ENCODE results near the gene NRL.

Gene NRL

DNA sequence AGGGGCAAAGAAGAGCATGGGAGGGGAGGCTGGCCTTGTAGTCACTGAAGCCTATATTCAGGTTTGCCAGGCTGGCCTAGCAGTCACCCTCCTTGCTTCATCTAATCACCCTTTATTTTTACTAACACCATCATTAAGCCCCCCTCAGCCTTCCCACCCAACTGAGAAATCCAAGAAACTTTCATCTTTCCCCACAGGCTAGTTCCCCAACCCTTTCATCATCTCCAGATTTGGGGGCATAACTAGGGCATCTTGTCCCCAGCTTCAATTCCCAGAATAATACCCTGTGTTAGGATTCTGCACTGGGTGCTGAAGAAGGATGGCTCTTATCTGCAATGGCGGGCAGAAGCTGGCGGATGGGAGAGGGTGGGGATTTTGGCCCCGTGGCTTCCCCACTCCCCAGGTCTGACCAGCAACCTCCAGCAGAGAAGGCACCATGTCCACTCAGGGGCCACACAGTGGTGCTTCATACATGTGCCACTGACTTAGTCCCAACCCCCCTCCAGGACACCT lies 13.7 kb downstream of the NRL start:
- no peak for DNase-seq (ENCODE audit: extremely low read depth in 1 of 2, low read depth in 1 of 2)

DNA sequence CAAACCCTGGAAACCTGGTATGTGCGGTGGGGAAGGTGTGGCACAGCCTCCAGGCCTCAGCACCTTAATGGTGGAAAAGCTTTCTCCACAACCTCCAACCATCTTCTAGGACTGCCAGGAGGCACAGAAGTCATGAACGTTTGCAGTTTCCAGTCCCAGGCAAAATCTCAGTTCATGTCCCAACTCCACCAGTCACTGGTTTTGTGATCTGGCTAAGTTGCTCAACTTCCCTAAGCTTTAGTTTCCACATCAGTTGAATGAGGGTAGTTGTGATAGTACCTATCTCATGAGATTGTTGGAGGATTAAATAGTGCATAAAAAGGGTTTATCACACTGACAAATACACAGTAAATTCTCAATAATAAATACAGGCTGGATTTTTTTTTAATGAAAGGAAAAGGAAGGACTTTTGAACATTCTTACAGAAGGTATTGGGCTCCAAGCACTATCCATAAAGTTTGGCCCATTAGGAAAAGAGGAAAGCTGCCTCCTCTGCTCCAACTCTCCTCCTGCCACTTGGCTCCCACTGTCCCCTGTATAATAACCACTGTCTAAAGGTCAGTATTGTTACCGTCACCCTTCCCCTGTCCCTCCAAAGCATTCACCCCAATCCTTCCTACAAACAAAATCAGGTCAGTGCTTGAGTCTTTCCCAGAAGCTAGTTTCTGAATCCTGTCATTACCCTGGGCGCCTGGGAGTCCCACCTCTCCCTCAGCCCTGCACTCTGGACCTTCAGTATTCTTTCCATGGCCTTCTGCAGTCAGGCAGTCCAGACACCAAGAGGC lies 14.4 kb downstream of the NRL start:
- DNase-seq (ENCODE audit: extremely low read depth in 1 of 2, low read depth in 1 of 2), result no peak

DNA sequence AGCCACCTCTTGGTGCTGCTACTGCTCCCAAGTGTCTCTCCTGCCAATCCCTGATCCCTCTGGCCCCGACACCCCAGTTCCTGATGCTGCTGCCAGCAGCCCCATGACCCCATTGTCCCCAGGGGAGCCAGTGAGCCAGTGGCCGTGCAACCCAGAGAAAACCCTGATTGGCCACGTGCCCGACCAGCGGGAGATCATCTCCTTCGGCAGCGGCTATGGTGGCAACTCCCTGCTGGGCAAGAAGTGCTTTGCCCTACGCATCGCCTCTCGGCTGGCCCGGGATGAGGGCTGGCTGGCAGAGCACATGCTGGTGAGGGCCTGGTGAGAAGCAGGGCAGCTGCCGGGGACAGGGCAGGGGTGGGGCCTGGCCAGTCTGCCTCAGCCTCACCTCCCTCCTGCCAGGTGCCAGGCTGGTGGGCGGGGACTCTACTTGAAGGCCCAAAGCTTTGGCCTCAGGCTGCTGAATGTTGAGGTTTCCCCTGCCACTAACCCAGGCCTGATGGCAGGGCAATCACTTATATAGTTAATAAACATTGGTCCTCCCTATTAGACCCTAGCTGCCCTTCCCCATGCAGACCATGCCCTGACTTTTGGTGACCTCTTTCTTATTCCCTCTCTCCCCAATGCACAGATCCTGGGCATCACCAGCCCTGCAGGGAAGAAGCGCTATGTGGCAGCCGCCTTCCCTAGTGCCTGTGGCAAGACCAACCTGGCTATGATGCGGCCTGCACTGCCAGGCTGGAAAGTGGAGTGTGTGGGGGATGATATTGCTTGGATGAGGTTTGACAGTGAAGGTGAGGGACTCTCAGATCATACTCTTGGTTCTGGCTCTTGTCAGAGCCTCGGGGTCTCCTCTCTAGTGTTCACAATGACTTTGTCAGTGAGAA lies 15.6 kb downstream of the NRL start:
- DNase-seq (ENCODE audit: extremely low read depth in 1 of 2, low read depth in 1 of 2), result no peak

DNA sequence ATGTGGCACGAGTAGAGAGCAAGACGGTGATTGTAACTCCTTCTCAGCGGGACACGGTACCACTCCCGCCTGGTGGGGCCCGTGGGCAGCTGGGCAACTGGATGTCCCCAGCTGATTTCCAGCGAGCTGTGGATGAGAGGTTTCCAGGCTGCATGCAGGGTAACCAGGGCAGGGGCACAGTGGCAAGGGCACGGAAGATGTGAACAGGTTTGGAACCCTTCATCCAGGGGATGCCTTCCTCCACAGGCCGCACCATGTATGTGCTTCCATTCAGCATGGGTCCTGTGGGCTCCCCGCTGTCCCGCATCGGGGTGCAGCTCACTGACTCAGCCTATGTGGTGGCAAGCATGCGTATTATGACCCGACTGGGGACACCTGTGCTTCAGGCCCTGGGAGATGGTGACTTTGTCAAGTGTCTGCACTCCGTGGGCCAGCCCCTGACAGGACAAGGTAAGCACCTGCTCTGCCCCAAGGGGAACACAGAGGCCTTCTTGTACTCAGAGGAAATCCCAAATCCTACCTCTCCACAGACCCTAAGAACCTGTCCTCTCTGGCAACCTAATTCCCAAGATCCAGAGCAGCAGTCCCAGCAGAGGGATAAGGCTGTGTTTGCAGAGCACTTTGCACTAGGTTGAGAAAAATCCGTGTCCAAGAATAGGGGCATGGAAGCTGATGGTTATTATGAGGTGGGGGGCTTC lies 16.4 kb downstream of the NRL start:
- DNase-seq (ENCODE audit: extremely low read depth in 1 of 2, low read depth in 1 of 2), result no peak

DNA sequence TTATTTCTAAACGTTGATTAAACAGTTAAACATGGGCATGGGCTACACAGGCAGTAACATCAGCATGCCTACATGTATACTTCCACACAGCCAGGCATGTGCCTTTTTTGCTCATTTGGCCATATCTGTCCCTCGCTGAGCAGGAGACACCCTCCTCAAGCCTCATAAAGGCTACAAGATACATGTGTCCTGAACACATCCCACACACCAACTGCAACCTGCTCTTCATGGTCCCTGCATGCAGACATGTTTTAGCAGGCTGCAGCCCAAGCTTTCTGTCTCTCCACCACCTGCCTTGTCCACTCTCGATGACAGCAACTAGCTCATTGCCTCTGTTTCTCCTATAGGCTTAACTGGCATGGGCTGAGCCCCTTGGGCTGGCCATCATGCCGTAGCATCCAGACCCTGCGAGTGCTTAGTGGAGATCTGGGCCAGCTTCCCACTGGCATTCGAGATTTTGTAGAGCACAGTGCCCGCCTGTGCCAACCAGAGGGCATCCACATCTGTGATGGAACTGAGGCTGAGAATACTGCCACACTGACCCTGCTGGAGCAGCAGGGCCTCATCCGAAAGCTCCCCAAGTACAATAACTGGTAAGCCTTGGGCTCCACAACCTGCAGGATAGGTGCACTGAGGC lies 18.1 kb downstream of the NRL start:
- no peak for DNase-seq (ENCODE audit: extremely low read depth in 1 of 2, low read depth in 1 of 2)

DNA sequence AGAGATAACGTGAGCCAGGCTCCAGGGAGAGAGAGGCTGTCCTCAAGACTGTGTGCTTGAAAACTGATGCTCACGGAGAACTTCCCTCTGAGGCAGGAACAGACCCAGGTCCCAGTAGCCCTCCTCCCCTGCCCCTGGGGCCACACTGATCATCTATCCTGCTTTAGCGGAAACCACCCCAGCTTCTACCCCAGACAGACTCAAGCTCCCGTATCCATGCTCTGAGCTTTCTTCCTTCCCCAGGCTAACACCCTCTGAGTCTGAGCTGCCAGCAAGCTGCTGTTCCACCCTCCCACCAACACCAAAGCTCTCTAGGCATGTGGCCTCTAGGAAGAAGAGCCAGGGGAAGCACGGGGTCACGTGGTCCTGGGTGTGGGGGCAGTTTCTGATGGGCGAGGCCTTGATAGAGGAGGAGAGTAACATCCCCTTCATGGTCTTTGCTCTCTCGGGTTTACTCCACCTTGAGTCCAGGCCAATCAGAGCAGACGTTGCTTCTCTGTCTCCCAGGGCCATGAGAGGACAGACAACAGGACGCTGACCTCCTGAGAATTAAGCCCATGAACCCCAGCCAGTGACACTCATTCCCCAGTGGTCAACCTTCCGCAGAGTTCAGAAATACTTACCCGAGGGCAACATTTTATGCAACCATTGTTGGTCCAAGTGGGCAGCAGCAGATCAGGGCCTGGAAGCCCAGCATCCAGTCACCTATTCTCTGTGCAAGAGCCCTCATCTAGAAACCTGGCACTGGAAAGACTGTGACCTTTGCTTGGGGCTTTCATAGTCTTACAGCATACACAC lies 19.3 kb downstream of the NRL start:
- no peak for DNase-seq (ENCODE audit: extremely low read depth in 1 of 2, low read depth in 1 of 2)

DNA sequence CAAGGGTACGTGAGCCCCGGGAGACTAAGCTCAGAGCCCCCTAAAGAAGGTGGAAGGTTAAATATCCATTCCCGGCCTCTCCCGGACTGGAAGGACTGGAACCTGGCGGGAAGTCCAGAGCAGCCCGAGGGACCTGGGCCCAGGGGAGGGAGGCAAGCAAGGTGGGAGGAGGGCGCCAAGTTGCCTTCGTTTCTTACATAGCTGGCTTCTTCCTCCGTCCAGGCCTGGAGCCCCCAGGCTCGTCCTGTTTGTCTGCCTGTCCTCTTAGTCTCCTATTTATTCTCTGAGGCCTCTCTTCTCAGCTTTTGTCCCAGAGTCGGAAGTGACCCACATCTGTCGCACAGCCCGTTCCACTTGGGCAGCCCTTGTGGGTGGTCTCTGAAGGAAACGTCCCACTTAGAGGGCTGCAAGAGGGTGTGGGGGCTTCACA lies 19.9 kb downstream of the NRL start:
- DNase-seq (ENCODE audit: extremely low read depth in 1 of 2, low read depth in 1 of 2), result no peak

DNA sequence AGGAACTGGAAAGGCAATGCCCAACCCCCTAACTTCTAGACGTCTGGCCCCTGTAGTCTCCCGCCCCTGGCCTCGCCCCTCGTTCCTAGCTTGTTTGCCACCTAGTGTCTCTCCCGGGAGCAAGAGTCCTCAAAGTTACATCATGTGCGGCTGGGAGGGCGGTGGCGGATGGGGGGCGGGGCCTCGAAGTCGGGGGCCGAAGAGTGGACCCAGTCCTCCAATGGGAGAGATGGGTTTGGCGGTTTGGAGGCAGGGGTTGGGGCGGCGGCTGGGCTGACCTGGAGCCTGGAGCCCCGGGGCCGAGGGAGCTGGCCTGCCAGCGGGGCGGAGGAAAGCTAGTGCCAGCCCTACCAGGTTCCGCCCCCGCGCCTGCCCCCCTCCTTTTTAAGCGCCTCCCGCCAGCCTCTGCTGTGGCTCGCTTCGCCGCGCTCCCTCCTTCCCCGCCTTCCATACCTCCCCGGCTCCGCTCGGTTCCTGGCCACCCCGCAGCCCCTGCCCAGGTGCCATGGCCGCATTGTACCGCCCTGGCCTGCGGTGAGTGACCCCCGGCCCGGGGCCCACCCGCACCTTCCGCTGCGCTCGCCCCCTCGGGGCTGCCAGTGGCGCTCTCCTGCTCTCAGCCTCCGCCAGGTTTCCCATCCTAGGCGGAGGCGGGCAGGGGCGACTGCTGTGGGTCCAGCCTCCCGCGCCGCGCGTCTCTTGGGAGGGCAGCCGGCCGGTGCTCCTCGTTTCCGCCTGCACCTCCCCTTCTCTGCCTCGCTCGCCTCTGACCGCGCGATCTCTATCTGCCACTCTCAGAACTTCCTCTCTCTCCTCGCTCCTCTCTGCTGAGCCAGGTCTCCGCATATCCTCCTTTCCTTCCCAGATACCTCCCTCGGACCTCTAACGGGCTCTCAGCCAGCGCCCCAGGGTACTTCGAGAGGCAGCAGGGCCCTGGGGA lies 20.6 kb downstream of the NRL start, which contains the start of gene PCK2:
Gene PCK2 (plus strand): TSS at position 411 of the 940 bp plus-strand sequence. CDS start 95 bp downstream, at position 506.
- DNase-seq (ENCODE audit: extremely low read depth in 1 of 2, low read depth in 1 of 2), result peak in 1 of 2 donors; percentile 63

DNA sequence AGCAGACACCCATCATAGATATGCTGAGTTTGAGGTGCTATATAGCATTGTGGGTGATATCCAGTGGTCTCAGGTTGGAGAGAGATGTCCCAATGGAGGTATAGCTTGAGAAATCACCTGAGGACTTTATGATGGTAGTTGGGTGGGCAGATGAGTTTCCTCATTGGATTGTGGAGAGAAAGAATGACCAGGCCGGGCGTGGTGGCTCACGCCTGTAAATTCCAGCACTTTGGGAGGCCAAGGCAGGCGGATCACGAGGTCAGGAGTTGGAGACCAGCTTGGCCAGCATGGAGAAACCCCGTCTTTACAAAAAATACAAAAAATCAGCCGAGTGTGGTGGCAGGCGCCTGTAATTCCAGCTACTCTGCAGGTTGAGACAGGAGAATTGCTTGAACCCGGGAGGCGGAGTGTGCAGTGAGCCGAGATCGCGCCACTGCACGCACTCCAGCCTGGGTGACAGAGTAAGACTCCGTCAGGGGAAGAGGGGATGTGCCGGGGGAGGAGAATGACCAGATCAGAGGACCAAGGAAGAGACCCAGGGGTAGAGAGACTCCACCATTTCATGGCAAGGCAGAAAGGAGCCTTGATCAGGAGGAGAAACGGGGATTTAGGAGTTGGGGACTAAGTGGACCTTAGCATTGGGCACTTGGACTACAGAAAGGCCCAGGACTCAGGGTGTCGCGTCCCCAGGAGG lies 21.4 kb downstream of the NRL start:
- no peak for DNase-seq (ENCODE audit: extremely low read depth in 1 of 2, low read depth in 1 of 2)

DNA sequence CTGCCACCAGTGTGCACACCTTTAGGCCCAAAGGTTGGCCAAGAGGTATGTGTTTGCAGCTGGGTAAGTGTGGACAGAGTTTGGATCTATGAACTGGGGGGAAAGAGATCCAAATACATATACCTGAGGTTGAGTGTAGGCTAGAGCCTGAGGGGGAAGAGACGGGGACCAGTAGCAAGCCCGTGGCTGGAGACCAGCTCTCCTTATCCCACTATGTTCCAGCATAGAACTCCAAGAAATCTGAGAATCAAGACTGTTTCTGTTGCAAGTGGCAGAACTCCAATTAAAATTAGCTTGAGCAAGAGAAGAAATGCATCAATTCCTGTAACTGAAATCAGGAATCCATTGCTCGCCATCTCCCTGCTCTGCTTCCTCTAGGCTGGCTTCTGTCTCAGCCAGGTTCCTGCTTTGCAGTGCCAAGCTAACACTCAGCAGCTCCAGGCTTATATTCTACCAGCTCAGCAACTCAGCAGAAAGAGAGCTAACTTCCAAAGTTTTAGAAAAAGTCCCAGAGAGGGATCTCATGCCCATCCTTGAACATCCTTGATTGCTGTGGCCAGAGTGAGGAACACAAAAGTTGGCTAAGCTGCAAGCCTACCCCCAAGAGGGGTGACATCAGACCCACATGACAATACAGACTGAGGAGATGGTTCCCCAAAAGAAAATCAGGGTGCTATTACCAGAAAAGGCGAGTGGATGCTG lies 22.1 kb downstream of the NRL start:
- DNase-seq (ENCODE audit: extremely low read depth in 1 of 2, low read depth in 1 of 2), result no peak

DNA sequence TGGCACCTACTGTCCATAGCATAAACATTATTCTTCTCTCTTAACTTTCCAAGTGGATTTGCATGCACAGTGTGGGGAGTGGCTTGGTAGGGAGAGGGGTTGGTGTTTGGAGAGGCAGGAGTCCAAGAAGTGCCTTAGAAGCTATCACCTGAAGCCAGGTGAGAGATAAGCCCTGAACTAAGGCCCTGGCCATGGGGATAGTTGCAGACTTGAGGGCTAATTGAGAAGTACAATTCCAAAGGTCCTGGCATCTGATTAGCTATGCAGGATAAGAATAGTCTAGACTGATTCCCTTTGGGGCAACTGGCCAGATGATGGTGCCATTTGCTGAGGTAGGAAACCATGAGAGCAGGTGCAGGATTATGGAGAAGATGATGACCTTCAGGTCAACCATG lies 22.6 kb downstream of the NRL start:
- no peak for DNase-seq (ENCODE audit: extremely low read depth in 1 of 2, low read depth in 1 of 2)

DNA sequence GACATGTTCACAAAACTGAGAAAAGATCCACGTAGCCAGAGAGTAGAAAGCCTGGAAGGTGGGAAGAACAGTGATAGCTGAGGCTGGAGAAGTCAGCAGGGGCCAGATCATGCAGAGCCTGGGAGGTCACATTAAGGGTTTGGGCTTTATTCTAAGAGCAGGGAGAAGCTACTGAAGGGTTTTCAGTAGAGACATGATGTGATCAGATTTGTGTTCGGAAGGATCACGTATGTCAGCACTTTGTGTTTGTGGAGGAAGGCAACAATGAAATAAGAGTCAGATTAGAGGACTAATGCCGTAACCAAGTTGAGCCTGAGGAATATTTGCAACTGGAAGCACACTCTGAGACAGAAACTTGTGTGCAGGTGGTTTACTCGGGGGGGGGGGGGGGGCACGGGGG lies 24.9 kb downstream of the NRL start:
- no peak for DNase-seq (ENCODE audit: extremely low read depth in 1 of 2, low read depth in 1 of 2)

DNA sequence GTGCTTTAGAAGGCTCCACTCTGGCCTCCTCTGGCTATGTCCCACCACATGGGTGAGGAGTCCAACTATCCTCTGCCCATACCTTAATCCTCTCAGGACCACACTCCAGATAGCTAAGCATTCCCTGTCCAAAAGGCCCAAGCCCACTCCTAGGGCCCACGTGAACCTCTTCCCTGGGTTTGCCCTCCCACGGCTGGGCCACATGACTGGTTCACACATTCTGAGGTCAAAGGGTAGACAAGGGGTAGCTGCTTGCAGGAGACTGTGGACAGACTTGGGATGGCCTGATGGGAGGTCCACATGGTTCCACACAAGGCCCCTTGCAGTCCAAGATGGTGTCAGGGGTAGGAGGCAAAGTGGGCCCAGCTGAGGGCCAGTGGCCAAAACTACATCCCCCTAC lies 26.7 kb downstream of the NRL start:
- DNase-seq (ENCODE audit: extremely low read depth in 1 of 2, low read depth in 1 of 2), result no peak

DNA sequence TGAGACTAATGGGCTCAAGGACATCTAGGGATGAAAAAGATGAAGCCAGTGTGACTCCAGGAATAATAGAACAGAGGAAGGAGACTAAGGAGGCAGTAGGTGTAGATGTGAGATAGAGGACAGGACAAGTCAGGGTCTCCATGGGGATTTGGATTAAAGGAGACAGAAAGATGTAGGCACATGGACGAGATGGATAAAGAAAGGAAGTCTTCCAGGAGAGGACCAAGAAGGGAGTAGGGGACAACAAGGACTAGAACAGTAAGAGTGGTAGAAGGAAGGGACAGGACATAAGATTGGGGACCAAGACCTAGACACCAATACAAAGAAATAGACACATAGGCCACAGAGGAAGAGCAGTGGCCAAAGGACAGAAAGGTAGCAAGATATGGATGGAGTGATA lies 27.7 kb downstream of the NRL start:
- DNase-seq (ENCODE audit: extremely low read depth in 1 of 2, low read depth in 1 of 2), result no peak

DNA sequence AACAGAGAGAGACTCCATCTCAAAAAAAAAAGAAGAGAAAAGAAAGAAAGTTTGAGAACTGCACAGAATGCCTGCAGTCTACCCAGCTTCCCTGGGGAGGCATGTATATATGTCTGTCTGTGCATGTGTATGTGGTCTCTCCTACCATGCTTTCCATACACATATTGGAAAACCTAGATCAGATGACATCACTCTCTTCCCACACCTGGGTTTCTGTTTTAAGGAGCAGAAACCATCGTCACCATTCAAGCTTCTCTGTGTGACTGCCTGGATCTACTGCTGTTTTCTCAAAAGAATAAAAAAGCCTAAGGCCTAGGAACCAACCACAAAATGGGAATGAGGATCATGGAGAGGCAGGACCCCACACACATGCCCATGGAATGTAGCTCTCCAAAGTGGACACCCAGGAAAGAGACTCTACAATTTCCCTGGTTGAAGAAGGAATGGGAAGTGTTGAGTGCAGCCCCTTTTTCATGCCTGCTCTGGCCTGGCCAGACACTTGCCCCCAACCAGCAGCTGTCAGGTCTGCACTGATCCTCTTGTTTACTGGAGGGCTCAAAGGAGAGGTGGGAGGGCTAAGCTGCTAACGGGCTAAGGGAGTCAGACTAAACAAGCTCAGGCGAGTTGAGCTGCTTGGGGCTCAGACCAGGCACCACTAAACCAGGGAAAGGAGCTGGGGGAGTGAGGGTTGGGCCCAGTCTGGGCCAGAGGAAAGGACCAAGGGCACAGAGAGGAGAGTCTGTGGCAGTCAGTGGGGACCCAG lies 28.4 kb downstream of the NRL start:
- no peak for DNase-seq (ENCODE audit: extremely low read depth in 1 of 2, low read depth in 1 of 2)

DNA sequence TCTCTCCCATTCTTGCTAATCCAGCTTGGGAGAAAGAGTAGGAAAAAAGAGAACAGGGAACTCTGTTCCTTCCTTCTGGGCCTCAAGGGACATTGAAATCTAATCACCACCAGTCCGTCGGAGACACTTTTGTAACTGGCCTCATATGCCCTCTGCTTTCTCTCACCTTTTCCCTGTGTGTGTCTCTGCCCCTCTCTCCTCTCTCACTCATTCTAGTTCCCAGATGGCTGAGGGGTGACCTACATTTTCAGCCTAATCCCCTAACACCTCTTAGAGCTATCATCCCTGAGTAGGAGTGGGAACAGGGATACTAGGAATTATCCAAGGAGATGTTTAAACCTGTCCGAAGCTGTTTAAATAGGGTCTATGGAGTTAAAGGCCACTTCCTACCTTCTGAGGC lies 29.5 kb downstream of the NRL start:
- no peak for DNase-seq (ENCODE audit: extremely low read depth in 1 of 2, low read depth in 1 of 2)

DNA sequence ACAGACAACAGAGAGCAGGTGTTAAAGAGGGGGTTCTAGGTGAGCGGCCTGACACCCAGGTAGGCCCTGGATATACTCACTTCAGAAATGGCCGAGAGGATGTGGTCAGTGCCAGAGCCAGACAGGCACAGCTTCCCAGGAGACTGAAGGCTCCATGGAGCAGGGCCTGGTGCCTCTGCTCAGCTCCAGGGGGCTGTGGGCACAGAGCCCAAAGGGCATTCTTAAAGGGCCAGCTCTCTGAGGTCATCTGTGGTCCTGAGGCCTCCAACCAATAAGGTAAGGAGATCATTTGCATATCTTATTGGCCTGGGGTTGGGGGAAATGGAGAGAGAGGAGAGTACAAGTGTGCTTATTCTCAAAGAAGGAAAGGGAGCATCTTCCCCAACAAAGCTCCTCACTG lies 30.3 kb downstream of the NRL start:
- no peak for DNase-seq (ENCODE audit: extremely low read depth in 1 of 2, low read depth in 1 of 2)
